OCI-LY3 (cell line): Measurements from ENCODE around the gene CACNA2D3.

Source experiments
- CTCF ChIP-seq: fragments of 200-600, 300-600 bp; sonication (generic); IDR thresholded peaks from 2 replicates; pipeline ENCODE4 v1.5.1; 2014; ENCODE audit warnings: antibody characterized with exemption, low read length, low read depth
- EZH2phosphoT487 ChIP-seq: fragments of 200-600 bp; shearing (Covaris generic); IDR thresholded peaks from 2 replicates; pipeline ENCODE4 v1.6.1; 2018; ENCODE audit warnings: antibody characterized with exemption, mixed run types, low read depth

DNA sequence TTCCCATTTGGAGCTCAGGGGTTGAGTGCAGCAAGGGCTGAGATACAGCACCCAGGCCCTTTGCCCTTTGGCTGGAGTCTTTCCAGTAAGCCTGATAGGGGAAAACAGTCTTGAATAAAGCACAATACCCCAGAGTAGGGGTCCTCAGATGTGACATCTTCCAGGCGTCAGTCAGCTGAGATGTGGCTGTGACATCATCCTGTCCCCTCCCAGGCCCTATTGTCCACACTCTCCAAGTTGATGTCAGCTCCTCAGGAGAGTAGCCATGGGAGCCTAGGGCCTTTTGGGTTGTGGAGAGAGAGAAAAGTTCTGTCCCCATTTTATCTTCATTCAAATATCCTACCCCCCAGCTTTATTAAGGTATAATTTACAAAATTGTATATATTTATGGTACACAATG is 92.5 kb downstream of the CACNA2D3 start:
- TF ChIP-seq CTCF (no peak), EZH2phosphoT487 (no peak)
